GM20000 (cell line): ENCODE results near the gene ANKRD66.

Source experiments
- DNase-seq: peaks from one replicate; pipeline ENCODE4 v3.0.0; 2012; ENCODE audit warnings: low spot score
- TF ChIP-seq, protein P1 (sequence below): IDR thresholded peaks from 2 replicates; pipeline ENCODE4 v1.5.1; 2012; ENCODE audit warnings: mild to moderate bottlenecking, control low read depth; ENCODE audit errors: extremely low read depth, missing control alignments

Gene ANKRD66

DNA sequence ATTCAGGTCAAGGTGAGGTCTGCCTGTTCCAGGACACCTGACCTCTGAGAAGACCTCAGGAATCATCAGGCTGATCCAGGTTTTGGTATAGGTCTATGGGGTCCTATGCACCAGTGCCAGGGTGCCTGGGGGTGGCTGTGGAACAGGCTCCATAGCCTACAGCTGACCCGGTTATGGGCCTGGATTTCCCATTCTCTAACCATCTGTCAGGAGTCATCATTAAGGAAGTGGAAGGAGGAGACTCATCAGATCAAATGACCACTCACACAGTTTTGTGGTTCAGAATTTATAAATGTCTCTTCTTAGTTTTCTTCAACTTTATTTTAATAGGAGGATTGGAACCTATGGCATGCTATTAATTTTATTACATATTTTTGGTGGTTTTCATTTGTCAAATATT, 26.3 kb upstream of the ANKRD66 start:
- TF ChIP-seq, protein P1, sequence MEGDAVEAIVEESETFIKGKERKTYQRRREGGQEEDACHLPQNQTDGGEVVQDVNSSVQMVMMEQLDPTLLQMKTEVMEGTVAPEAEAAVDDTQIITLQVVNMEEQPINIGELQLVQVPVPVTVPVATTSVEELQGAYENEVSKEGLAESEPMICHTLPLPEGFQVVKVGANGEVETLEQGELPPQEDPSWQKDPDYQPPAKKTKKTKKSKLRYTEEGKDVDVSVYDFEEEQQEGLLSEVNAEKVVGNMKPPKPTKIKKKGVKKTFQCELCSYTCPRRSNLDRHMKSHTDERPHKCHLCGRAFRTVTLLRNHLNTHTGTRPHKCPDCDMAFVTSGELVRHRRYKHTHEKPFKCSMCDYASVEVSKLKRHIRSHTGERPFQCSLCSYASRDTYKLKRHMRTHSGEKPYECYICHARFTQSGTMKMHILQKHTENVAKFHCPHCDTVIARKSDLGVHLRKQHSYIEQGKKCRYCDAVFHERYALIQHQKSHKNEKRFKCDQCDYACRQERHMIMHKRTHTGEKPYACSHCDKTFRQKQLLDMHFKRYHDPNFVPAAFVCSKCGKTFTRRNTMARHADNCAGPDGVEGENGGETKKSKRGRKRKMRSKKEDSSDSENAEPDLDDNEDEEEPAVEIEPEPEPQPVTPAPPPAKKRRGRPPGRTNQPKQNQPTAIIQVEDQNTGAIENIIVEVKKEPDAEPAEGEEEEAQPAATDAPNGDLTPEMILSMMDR, result no peak
- DNase-seq, result no peak

DNA sequence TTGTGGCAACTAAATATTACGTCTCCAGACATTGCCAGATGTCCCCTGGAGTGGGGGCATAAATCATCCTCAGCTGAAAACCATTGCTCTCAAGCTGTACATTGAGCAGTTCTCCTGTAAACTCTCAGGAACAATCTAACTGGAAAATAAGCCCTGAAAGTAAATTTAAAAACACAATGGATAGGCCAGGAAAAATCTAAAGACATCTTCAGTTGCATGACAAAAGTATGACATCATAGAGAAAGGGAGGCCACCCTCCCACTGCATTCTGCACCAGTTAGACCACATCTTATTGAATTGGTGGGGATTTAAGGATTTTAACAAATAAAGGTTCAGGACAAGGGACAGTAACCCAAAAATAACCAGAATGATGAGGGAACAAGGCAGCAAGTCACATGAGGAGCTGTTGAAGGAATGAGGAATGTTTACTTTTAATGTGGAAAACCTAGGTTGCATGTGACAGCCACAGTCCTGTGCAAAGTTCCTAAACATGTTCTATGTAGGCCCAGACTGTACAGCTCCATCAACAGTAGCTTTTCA, 16.9 kb upstream of the ANKRD66 start:
- TF ChIP-seq, protein P1, result no peak
- no peak for DNase-seq

DNA sequence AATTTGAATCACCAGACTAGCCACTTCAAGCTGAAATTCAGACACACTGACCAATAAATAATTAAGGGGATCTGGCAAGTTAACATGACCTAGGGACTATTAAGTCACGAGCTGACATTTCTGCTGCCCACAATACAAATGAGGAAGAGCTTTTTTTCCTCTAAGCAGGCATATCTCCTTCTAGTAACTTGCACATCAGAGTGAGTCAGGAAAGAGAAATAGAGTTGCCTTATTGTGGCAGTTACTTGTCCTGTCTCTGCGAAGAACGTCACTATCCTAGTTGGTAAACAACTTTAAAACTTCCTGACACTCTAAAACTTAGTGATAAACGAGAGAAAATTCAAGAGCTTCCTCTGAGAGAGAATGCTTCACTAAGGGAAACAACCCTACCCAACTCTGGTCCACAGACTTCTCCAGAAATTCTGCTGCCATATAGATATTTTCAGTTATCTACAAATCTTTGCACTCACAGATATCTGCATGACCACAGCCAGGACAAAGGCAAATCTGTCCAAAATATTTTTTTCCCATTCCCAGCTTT, 15.7 kb upstream of the ANKRD66 start:
- TF ChIP-seq, protein P1, result no peak

DNA sequence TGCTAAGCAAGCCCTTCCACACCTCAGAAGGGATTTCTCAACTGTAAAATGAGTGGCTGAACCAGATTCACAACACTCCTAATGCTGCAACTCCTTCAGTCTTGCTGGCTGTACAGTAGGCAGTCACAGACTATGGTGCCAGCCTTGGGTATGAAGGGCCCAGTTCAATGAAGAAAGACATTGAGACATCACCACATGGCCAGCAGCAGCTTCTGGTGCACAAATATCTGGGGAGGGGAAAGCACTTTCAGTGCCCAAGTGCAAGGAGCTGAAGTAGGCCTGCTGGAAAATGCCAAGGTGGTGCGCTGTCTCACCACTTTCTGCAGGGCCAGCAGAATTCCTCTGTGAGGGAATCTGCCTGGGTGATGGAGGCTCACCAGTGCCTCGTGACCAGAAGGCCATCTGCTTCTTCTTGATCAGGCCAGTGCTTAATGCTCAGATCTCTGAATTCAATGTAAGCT, 13.4 kb upstream of the ANKRD66 start:
- DNase-seq, result no peak
- TF ChIP-seq, protein P1, result no peak

More for the DNA sequence above, 15.7 kb upstream of the ANKRD66 start:
- DNase-seq, result no peak

DNA sequence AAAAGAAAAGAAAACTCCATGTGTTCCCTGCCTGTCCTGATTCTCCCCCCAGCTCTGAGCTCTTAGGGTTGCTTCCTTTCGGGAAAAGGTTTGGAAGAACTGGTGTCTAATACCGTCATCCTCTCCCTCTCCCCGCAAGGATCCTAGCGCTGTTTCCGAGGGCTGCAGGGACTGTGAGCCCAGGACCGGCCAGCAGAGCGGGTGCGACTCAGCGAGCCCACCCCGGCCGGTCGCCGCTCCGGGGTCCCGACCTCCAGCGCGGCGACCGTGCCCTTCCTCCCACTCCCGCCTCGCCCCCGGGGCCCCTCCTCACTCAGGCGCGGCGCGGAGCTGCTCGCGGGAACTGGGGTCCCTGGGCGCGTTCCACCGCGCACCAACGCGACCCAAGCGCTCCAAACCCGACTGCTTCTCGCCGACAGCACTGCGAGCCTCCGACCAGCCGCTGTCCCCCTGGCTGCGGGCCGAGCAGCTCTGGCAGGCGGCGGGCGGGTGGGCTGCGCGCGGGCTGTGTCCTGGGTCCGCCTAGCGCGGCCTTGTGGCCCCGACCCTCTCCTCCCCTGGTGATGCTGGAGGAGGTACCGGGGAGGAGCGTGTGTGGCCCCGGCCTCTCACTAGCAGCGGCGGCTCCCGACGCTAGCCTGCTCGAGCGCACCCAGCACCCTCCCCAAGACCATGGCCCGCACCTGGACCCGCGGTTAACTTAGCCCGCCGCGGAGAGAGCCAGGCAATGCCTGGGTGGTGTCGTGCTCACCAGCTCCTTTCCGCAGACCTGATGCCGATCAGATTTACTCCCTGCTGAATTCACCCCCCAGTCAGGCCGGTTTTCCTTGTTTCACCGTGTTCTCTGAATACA, 11.6 kb upstream of the ANKRD66 start, which contains the start of gene PLA2G7:
TSS of gene PLA2G7 (minus strand) at position 509 of the 853 bp plus-strand sequence. CDS start 12,484 bp downstream, outside the sequence.
- DNase-seq, result peak; percentile 18

DNA sequence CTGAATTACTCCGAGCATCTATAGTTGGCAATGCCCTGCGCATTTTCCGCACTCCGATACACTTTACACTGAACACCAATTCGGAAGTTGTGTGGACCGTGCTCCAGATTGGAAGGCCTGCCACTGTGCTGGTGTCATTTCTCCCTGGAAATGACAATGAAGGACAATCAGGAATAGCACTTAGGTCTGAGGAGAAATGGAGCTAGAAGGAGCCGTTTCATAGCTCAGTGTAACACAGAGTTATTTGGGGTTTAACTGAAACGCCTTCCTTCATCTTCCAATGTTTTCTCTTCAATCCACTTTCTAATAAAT, 11.1 kb upstream of the ANKRD66 start:
- DNase-seq, result no peak
- TF ChIP-seq, protein P1, result no peak

More for the DNA sequence above, 11.6 kb upstream of the ANKRD66 start, which contains the start of gene PLA2G7:
- TF ChIP-seq, protein P1, result no peak

DNA sequence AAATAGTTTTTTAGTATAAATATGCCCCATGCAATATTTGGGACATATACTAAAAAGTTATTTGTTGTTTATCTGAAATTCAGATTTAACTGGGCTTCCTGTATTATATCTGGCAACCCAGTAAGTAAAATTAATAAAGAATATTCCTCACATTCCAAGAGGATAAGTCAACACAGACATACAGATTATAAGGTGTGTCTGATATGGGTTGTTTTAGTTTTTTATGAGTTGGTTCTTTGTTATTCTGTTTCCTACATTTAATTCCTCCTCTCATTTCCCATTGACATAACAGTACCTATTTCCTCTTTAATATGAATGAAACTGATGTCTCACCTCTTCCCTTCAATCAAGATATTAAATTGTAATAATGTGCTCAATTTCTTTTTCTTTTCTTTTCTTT, 9.8 kb upstream of the ANKRD66 start:
- no peak for DNase-seq

More for the DNA sequence above, 9.8 kb upstream of the ANKRD66 start:
- TF ChIP-seq, protein P1, result no peak
